T-helper 17 cell (primary cell): ENCODE measurements around the gene UBE2R2. TPM values are rescaled to one million over a fixed set of nuclear protein-coding genes. Genes with fewer than 3 reads are reported as not detected.
"Not testable (repeated sequence)": the region's sequence is repeated elsewhere in the genome, so short reads cannot be mapped to it uniquely, and the experiment has no call there.

Experiments used
- ATAC-seq: fragments of 150-1000 bp; cut with Tn5 transposase; 2 replicates; pipeline ENCODE4 v1.10.0; 2021; ENCODE audit warnings: mild to moderate bottlenecking, moderate library complexity
- DNase-seq, 3 donors: peaks; one replicate each; pipeline versions ENCODE4 v3.0.0 to v3.0.0-alpha.2; 2020 to 2021
- H3K9me3 ChIP-seq: one replicate; pipeline ENCODE4 v1.7.0; 2013; ENCODE audit warnings: low read length, mild to moderate bottlenecking; ENCODE audit not compliant: control insufficient read depth, poor library complexity, severe bottlenecking
- H3K27ac Mint-ChIP-seq: one replicate; pipeline ENCODE4 v1.8.0; 2022; ENCODE audit warnings: mild to moderate bottlenecking, moderate library complexity, mixed read lengths
- H3K27me3 Mint-ChIP-seq: one replicate; pipeline ENCODE4 v1.8.0; 2022; ENCODE audit warnings: mixed read lengths
- H3K36me3 Mint-ChIP-seq: one replicate; pipeline ENCODE4 v1.8.0; 2022; ENCODE audit warnings: low read depth, mixed read lengths
- H3K4me1 Mint-ChIP-seq: one replicate; pipeline ENCODE4 v1.8.0; 2022; ENCODE audit warnings: mild to moderate bottlenecking, mixed read lengths
- H3K4me3 Mint-ChIP-seq: one replicate; pipeline ENCODE4 v1.8.0; 2022; ENCODE audit warnings: mild to moderate bottlenecking, moderate library complexity, mixed read lengths
- total RNA-seq, 4 donors: library from RNA in 2 of 4; stranded (reverse) in 2 of 4; gene quantifications; one replicate each; pipeline ENCODE4 v1.2.3 and lab custom pipeline; 2022 to 2026

Gene UBE2R2
- total RNA-seq, 2 donors from 2014 or later = 26.2 to 27.4 TPM

GRCh38 chr9:33808979-33809322 is 8.0 kb upstream of the UBE2R2 start:
- Mint-ChIP-seq H3K27me3 (peaks cover 14% of the 10 kb centered on the region), H3K27ac (peak overlapping the region; percentile 76)
- not testable (repeated sequence) for H3K36me3 Mint-ChIP-seq, H3K4me1 Mint-ChIP-seq, DNase-seq, H3K9me3 ChIP-seq, ATAC-seq, H3K4me3 Mint-ChIP-seq

- Mint-ChIP-seq H3K27ac (peak overlapping the region; percentile 76), H3K4me1 (peaks cover 9% of the 10 kb centered on the region), H3K27me3 (peaks cover 14% of the 10 kb centered on the region), H3K4me3 (no peak overlapping the region), H3K36me3 (peaks cover 6% of the 10 kb centered on the region)
- no peak for ATAC-seq
- no peak for DNase-seq
- H3K9me3 ChIP-seq = no peaks in the 10 kb centered on the region
Observed at GRCh38 chr9:33809506-33809905, 7.5 kb upstream of the UBE2R2 start.

- ATAC-seq (peak; percentile 2), DNase-seq (no peak)
- peaks cover 5% of the 10 kb centered on the region for H3K36me3 Mint-ChIP-seq
- H3K27me3 Mint-ChIP-seq = peaks cover 12% of the 10 kb centered on the region
- peak overlapping the region; percentile 93 for H3K27ac Mint-ChIP-seq
- H3K9me3 ChIP-seq = no peaks in the 10 kb centered on the region
- peaks cover 28% of the 10 kb centered on the region for H3K4me1 Mint-ChIP-seq
- H3K4me3 Mint-ChIP-seq = no peak overlapping the region
Observed at GRCh38 chr9:33813712-33814641, 3.0 kb upstream of the UBE2R2 start.

GRCh38 chr9:33815781-33816180 is 1.2 kb upstream of the UBE2R2 start:
- H3K27ac Mint-ChIP-seq = peak overlapping the region; percentile 93
- DNase-seq (no peak), ATAC-seq (no peak)
- H3K4me3 Mint-ChIP-seq = no peak overlapping the region
- no peaks in the 10 kb centered on the region for H3K36me3 Mint-ChIP-seq
- peaks cover 5% of the 10 kb centered on the region for H3K27me3 Mint-ChIP-seq
- peaks cover 42% of the 10 kb centered on the region for H3K4me1 Mint-ChIP-seq
- H3K9me3 ChIP-seq = no peaks in the 10 kb centered on the region

DNA sequence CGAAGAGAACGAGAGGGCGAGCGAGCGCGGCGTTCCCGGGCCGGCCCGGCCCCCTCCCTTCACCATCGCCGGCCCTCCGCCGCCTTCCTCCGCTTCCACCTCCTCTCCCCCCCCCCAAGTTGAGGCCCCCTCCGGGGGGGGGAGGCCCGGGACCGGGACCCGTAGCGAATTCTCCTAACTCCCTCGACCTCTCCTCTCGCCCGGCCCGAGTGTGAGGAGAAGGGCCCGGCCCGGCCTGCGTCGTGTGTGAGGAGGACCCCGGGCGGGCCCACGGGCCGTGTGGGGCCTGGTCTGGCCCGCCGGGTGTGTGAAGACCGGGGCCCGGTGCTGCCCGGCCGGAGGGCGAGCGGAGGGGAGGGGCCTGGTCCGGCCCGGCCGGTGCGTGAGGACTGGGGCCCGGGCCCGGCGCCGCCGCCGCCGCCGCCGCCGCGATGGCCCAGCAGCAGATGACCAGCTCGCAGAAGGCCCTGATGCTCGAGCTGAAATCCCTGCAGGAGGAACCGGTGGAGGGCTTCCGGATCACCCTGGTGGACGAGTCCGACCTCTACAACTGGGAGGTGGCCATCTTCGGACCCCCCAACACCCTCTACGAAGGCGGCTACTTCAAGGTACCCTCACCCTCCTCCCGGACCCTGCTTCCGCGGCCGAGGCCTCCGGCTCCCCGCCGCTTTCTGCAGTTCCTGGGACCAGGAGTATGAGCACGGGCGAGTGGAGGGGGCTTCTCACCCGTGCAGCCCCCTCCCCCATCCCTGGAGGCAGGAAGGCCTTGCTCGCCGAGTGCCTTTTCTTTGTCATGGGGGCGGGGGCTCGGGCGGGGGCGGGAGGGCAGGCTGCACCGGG is 587 bp downstream of the UBE2R2 start:
- Mint-ChIP-seq H3K27me3 (no peaks in the 10 kb centered on the region), H3K4me1 (peaks cover 42% of the 10 kb centered on the region), H3K36me3 (no peaks in the 10 kb centered on the region), H3K4me3 (peak overlapping the region; percentile 91), H3K27ac (no peak overlapping the region)
- no peaks in the 10 kb centered on the region for H3K9me3 ChIP-seq
- peak; percentile 25 to 46 (median 40) for DNase-seq
- ATAC-seq = peak; percentile 1

- H3K4me3 Mint-ChIP-seq = peak overlapping the region; percentile 91
- DNase-seq (peak in 1 of 3 donors; percentile 14), ATAC-seq (no peak)
- no peaks in the 10 kb centered on the region for H3K36me3 Mint-ChIP-seq
- H3K27ac Mint-ChIP-seq = peak overlapping the region; percentile 83
- peaks cover 42% of the 10 kb centered on the region for H3K4me1 Mint-ChIP-seq
- H3K27me3 Mint-ChIP-seq = no peaks in the 10 kb centered on the region
- no peaks in the 10 kb centered on the region for H3K9me3 ChIP-seq
Observed at GRCh38 chr9:33818167-33818846, 1.3 kb downstream of the UBE2R2 start.

- ATAC-seq (no peak), DNase-seq (no peak)
- H3K27me3 Mint-ChIP-seq = no peaks in the 10 kb centered on the region
- peak overlapping the region; percentile 91 for H3K4me3 Mint-ChIP-seq
- H3K4me1 Mint-ChIP-seq = peaks cover 39% of the 10 kb centered on the region
- no peaks in the 10 kb centered on the region for H3K36me3 Mint-ChIP-seq
- H3K9me3 ChIP-seq = no peaks in the 10 kb centered on the region
- peak overlapping the region; percentile 83 for H3K27ac Mint-ChIP-seq
Observed at GRCh38 chr9:33818847-33819500, 2.0 kb downstream of the UBE2R2 start.

- peak overlapping the region; percentile 19 for H3K27ac Mint-ChIP-seq
- ATAC-seq = no peak
- H3K27me3 Mint-ChIP-seq = no peaks in the 10 kb centered on the region
- no peaks in the 10 kb centered on the region for H3K9me3 ChIP-seq
- DNase-seq = no peak
- H3K36me3 Mint-ChIP-seq = no peaks in the 10 kb centered on the region
- H3K4me3 Mint-ChIP-seq = peak overlapping the region; percentile 36
- peaks cover 31% of the 10 kb centered on the region for H3K4me1 Mint-ChIP-seq
Observed at GRCh38 chr9:33820231-33820745, 3.3 kb downstream of the UBE2R2 start.

GRCh38 chr9:33823801-33824200 is 6.8 kb downstream of the UBE2R2 start:
- H3K9me3 ChIP-seq = no peaks in the 10 kb centered on the region
- Mint-ChIP-seq H3K27me3 (no peaks in the 10 kb centered on the region), H3K36me3 (no peaks in the 10 kb centered on the region), H3K4me1 (peaks cover 18% of the 10 kb centered on the region), H3K4me3 (no peak overlapping the region), H3K27ac (no peak overlapping the region)
- ATAC-seq = no peak
- DNase-seq = no peak

- H3K36me3 Mint-ChIP-seq, H3K9me3 ChIP-seq, H3K4me1 Mint-ChIP-seq, H3K27ac Mint-ChIP-seq, DNase-seq, H3K27me3 Mint-ChIP-seq, H3K4me3 Mint-ChIP-seq, ATAC-seq: not testable (repeated sequence)
Observed at GRCh38 chr9:33827285-33827684, 10.3 kb downstream of the UBE2R2 start.

DNA sequence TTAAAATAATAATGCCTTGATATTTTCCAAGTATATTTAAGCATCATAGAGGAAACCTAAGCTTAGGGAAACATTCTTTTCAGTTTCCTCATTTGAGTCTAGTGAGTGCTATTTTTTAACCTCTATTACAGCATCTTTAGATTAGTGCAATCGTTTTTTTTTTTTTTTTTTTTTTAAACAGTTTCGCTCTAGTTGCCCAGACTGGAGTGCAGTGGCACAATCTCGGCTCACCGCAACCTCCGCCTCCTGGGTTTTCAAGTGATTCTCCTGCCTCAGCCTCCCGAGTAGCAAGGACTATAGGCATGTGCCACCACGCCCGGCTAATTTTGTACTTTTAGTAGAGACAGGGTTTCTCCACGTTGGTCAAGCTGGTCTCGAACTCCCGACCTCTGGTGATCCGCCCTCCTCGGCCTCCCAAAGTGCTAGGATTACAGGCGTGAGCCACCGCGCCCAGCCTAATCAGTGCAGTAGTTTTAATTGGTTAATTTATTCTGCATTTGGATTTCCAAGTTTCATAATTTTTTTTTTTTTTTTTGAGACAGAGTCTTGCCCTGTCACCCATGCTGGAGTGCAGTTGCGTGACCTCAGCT is 12.8 kb downstream of the UBE2R2 start:
- H3K27me3 Mint-ChIP-seq, H3K27ac Mint-ChIP-seq, ATAC-seq, H3K4me1 Mint-ChIP-seq, DNase-seq, H3K9me3 ChIP-seq, H3K4me3 Mint-ChIP-seq, H3K36me3 Mint-ChIP-seq: not testable (repeated sequence)

DNA sequence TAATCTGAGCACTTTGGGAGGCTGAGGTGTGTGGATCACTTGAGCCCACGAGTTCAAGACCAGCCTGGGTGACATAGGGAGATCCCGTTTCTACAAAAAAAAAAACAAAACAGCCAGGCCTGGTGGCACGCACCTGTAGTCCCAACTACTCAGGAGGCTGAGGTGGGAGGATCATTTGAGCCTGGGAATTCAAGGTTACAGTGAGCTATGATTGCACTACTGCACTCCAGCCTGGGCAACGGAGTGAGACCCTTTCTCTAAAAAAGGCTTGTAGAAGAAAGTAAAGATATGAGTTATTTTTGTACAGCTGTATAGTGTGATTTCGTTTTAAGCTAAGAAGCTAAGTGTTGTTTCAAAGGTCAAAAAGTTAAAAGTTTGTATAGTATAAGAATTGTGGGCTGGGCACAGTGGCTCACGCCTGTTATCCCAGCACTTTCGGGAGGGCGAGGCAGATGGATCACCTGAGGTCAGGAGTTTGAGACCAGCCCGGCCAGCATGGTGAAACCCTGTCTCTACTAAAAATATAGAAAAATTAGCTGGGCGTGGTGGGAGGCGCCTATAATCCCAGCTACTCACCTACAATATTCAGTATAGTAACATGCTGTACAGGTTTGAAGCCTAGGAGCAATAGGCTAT is 18.8 kb downstream of the UBE2R2 start:
- H3K4me1 Mint-ChIP-seq = peaks cover 32% of the 10 kb centered on the region
- no peaks in the 10 kb centered on the region for H3K9me3 ChIP-seq
- no peak overlapping the region for H3K4me3 Mint-ChIP-seq
- no peak for ATAC-seq
- peak overlapping the region; percentile 75 for H3K27ac Mint-ChIP-seq
- H3K36me3 Mint-ChIP-seq = no peaks in the 10 kb centered on the region
- H3K27me3 Mint-ChIP-seq = no peaks in the 10 kb centered on the region
- DNase-seq = no peak
